LHCN-M2 (cell line): Measurements from ENCODE around the gene STBD1. TPM values are rescaled to one million over a fixed set of nuclear protein-coding genes. Genes with fewer than 3 reads are reported as not detected.
"Not testable (repeated sequence)": the region's sequence is repeated elsewhere in the genome, so short reads cannot be mapped to it uniquely, and the experiment has no call there.

Experiments used
- DNase-seq: peaks from one replicate; pipeline ENCODE4 v3.0.0-alpha.2; 2012; ENCODE audit warnings: low read depth
- polyA plus RNA-seq: library from polyadenylated mRNA; unstranded; fragments of >200 nt; gene quantifications from one replicate; pipeline ENCODE4 v1.2.1, GENCODE V29; 2012; ENCODE audit warnings: missing spikeins
- total RNA-seq: library from RNA; depleted of rRNA; stranded (reverse); fragments of >200 nt; gene quantifications from 2 replicates; pipeline ENCODE4 v1.2.3, GENCODE V29; 2014; rRNA removed

Gene STBD1
- 13.3 and 13.9 TPM in 2 replicates for total RNA-seq
- polyA plus RNA-seq = 10.0 TPM

GRCh38 chr4:76305971-76306881 is at the start of gene STBD1:
STBD1 (plus strand) TSS chr4:76306733; CDS start chr4:76306770, 37 bp downstream.
- peak; percentile 68 for DNase-seq

GRCh38 chr4:76256968-76257367 is 49.6 kb upstream of the STBD1 start:
- no peak for DNase-seq

GRCh38 chr4:76257824-76258223 is 48.7 kb upstream of the STBD1 start:
- no peak for DNase-seq

DNA sequence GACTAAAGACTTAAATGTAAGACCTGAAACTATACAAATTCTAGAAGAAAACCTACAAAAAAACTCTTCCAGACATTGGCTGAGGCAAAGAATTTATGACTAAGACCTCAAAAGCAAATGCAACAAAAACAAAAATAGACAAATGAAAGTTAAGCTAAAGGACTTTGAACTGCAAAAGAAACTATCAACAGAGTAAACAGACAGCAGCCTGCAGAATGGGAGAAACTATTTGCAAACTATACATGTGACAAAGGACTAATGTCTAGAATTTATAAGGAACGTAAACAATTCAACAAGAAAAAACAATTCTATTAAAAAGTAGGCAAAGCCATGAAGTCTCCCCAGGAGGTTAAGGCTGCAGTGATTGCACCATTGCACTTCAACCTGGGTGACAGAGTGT is 46.0 kb upstream of the STBD1 start:
- DNase-seq = no peak

- no peak for DNase-seq
Observed at GRCh38 chr4:76265631-76266218, 40.8 kb upstream of the STBD1 start.

- DNase-seq = no peak
Observed at GRCh38 chr4:76266627-76267026, 39.9 kb upstream of the STBD1 start.

DNA sequence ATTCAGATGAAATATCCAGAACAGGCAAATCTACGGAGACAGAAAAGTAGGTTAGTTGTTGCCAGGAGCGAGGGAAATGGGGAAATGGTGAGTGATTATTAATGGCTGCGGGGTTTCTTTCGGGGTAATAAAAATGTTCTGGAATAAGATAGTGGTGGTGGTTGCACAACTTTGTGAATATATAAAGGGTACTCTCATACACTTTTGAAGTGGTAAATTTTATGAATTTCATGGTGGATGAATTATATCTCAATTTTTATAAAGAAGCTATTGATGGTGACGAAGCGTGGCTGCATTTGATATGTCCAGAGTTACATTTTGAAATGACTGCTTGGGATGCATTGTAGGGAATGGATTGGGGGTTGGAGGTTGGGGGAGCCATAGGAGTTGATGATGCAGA is 38.7 kb upstream of the STBD1 start:
- DNase-seq = no peak

DNA sequence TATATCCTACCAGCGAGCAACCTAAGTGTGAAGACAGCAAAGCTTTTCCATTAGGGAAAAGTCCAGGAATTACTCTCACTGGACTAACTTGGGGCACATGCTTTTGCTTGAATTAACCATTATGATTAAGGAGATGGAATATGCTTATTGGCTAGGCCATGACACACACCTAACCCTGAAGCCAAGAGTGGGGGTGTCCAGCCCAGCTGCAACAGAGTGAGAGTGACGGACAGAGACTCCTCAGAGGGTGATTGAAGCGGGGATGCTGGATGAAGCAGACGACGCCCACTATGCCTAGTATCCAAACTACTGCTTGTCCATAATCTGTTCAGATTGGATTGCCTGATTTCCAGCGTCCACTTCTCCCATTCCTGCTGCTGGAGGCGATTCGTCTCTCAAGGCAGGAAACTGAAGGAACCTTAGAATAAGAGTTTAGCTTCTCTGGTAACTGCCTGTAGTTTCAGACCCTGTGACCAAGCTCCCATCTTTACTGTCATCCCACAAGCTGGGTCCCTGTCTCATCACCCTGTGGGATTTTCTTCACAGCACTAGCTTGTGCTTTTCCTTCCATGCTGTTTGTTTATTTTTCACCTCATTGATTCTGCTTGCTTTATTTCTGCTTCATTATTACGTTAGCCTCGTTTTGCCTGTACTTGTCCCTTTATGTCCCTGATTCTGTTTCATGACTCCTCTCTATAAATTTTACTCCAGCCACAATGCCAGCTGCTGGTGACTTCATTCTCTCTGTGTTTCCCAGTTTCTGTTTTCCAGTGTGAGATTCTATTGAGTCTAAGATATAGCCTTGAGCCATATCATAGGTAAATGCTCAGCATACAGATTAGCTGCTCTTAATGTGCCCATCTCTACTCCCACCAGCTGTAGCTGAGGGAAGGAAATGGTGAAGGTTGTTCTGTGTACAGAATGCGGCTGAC is 36.0 kb upstream of the STBD1 start:
- no peak for DNase-seq

- DNase-seq = no peak
Observed at GRCh38 chr4:76271248-76271647, 35.3 kb upstream of the STBD1 start.

DNA sequence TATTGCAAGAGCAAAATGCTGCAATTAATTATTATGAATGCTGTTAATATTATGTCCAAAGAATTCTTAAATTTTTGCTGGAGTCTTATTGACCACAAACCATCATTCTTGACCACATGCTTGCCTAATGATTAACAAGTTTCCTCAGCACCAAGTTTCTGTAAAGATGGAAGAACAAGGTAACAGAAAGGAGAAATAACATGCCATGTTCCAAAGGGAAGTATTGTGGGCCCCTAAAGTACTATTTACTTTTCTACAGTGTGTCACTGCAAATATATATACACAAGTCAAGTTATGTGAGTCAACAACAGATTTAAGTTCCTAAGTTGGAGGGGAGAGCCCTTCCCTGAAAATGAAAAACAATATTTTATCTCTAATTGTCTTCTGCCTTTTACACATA is 34.5 kb upstream of the STBD1 start:
- DNase-seq = no peak

- DNase-seq = no peak
Observed at GRCh38 chr4:76272582-76272981, 34.0 kb upstream of the STBD1 start.

GRCh38 chr4:76272999-76273398 is 33.5 kb upstream of the STBD1 start:
- no peak for DNase-seq

- DNase-seq = no peak
Observed at GRCh38 chr4:76275486-76276124, 30.9 kb upstream of the STBD1 start.

DNA sequence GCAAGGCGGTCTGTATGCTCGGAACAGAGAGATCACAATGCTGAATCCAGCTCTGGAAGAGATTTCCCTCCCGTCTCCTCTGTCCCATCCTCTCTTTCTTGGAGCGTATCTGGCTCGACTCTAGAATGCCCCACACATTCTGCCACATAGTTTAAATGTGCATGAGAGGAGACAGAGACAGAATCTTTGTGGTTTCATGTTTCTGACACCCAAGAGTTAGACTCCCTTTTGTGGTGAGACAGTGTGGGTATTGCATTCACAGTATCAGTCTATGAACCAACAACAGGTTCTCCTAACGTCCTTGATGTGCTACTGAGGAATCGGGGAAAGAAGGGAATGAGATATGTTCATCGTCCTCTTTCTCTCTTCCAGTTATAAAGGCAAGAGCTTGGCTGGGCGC is 29.7 kb upstream of the STBD1 start:
- DNase-seq = no peak

GRCh38 chr4:76277667-76278066 is 28.9 kb upstream of the STBD1 start:
- no peak for DNase-seq

GRCh38 chr4:76278583-76278982 is 27.9 kb upstream of the STBD1 start:
- DNase-seq = no peak

GRCh38 chr4:76279462-76279861 is 27.1 kb upstream of the STBD1 start:
- DNase-seq = no peak

DNA sequence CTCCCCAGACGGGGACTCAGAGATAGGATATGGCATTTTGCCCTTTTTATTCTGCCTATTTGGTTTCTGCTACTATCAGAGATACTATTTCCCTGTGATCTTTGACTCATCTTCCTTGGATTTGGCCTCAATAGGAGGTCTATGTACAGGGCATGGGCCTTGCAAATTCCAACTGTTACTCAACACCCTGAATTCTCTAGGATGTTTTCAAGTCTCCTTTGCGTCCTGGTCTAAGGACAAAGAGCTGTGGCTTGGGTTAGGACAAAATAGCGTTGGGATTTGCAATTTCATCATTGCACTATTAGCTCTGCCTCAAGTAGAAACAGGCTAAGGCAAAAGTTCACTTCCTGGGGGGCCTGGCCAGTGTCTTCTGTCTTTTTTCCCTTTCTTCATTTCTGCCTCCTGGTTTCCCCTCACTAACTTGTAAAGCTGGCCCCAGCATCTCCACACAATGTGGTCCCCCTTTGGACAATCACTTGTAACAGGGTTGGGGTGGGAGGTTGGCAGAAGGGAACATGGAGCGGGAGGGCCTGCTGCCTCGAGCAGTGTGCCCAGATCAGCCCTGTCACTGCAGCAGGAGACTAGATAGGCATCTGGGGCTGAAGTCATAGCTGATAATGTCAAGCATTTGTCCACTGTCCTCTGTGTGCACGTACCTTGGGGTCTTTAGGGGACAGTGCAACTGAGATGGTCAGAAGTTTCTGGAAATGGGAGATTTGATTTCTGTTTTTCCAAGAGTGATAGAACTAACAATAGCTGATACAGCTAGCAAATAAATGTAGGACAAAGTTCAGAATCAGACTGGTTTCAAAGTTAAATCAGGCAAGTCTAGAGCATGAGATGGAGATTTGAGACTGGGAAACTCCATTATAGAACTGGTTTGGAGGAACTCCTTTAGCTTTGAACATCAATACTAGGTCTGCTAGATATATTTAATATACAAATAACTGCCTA is 25.8 kb upstream of the STBD1 start:
- DNase-seq = no peak

DNA sequence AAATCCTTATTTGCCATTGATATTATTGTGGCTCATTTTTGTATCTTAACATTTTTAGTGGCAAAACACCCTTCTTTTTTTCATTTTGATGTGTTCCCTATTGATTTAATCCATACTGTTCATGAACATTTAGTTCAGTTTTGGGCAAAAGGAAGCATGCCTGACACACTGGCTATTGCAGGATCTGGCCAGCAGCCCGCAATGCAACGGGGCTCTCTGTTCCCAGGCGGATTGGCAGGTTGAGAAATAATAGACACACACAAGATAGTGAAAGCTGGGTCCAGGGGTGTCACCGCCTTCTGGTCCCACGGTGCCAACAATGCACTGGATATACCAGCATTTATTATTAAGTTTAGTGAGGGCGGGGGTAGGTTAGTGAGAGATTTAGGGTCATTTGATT is 24.9 kb upstream of the STBD1 start:
- not testable (repeated sequence) for DNase-seq
